ACC112 (cell line): ENCODE data around the gene IL1R2.
"Not testable (repeated sequence)": the region's sequence is repeated elsewhere in the genome, so short reads cannot be mapped to it uniquely, and the experiment has no call there.

Experiments used
- H2AFZ ChIP-seq: fragments of 200-600 bp; sonication (generic); one replicate; pipeline ENCODE4 v1.6.0; 2017; ENCODE audit warnings: antibody characterized with exemption, low read length; ENCODE audit not compliant: unreplicated experiment
- H3K27ac ChIP-seq: fragments of 200-600 bp; sonication (generic); 2 replicates; pipeline ENCODE4 v1.5.1; 2014; ENCODE audit warnings: low read depth, mild to moderate bottlenecking, antibody characterized with exemption, low read length, moderate library complexity
- H3K27me3 ChIP-seq: fragments of 200-600 bp; sonication (generic); 2 replicates; pipeline ENCODE4 v1.6.1; 2014; ENCODE audit warnings: mild to moderate bottlenecking, antibody characterized with exemption, low read length, moderate library complexity, mixed read lengths; ENCODE audit not compliant: insufficient read depth
- H3K36me3 ChIP-seq: fragments of 200-600 bp; sonication (generic); 2 replicates; pipeline ENCODE4 v1.6.1; 2016; ENCODE audit warnings: mild to moderate bottlenecking, antibody characterized with exemption, low read length, moderate library complexity, mixed read lengths; ENCODE audit not compliant: insufficient read depth
- H3K4me1 ChIP-seq: fragments of 200-600 bp; sonication (generic); one replicate; pipeline ENCODE4 v1.6.1; 2016; ENCODE audit warnings: low read length, mixed read lengths; ENCODE audit not compliant: insufficient read depth, unreplicated experiment, control insufficient read depth
- H3K4me3 ChIP-seq: fragments of 200-600 bp; sonication (generic); 2 replicates; pipeline ENCODE4 v1.5.1; 2014; ENCODE audit warnings: mild to moderate bottlenecking, low read depth, low read length
- H3K79me2 ChIP-seq: fragments of 200-600 bp; sonication (generic); one replicate; pipeline ENCODE4 v1.6.0; 2016; ENCODE audit warnings: low read length; ENCODE audit not compliant: control insufficient read depth, unreplicated experiment, insufficient read depth

Gene IL1R2

GRCh38 chr2:102062802-102063201 lies 71.0 kb downstream of the IL1R2 start:
- Histone ChIP-seq H3K27me3 (no peaks in the 10 kb centered on the region), H2AFZ (peak overlapping the region; percentile 0), H3K79me2 (no peaks in the 10 kb centered on the region), H3K4me1 (peaks cover 51% of the 10 kb centered on the region), H3K27ac (peak overlapping the region; percentile 100), H3K4me3 (no peak overlapping the region), H3K36me3 (no peaks in the 10 kb centered on the region; the same call in 1 of the 2 replicates)

GRCh38 chr2:102063487-102063911 lies 71.7 kb downstream of the IL1R2 start:
- no peaks in the 10 kb centered on the region; the same call in 1 of the 2 replicates for H3K36me3 ChIP-seq
- H3K79me2 ChIP-seq, result no peaks in the 10 kb centered on the region
- H3K27ac ChIP-seq, result peak overlapping the region; percentile 100
- H2AFZ ChIP-seq, result no peak overlapping the region
- H3K27me3 ChIP-seq, result no peaks in the 10 kb centered on the region
- no peak overlapping the region for H3K4me3 ChIP-seq
- H3K4me1 ChIP-seq, result peaks cover 51% of the 10 kb centered on the region

- H2AFZ ChIP-seq, result no peak overlapping the region
- H3K4me3 ChIP-seq, result peak overlapping the region; percentile 62
- H3K27me3 ChIP-seq, result no peaks in the 10 kb centered on the region
- no peaks in the 10 kb centered on the region; the same call in 1 of the 2 replicates for H3K36me3 ChIP-seq
- peaks cover 54% of the 10 kb centered on the region for H3K4me1 ChIP-seq
- H3K27ac ChIP-seq, result peak overlapping the region; percentile 100
- H3K79me2 ChIP-seq, result no peaks in the 10 kb centered on the region
These were observed 72.3 kb downstream of the IL1R2 start for GRCh38 chr2:102063941-102064678.

GRCh38 chr2:102064679-102065674 lies 73.2 kb downstream of the IL1R2 start:
- H3K4me1 ChIP-seq, result peaks cover 62% of the 10 kb centered on the region
- H3K27ac ChIP-seq, result peak overlapping the region; percentile 100
- no peaks in the 10 kb centered on the region; the same call in 1 of the 2 replicates for H3K36me3 ChIP-seq
- H3K4me3 ChIP-seq, result peak overlapping the region; percentile 62
- H3K27me3 ChIP-seq, result no peaks in the 10 kb centered on the region
- H2AFZ ChIP-seq, result no peak overlapping the region
- no peaks in the 10 kb centered on the region for H3K79me2 ChIP-seq

- Histone ChIP-seq H3K4me1 (peaks cover 67% of the 10 kb centered on the region), H2AFZ (no peak overlapping the region), H3K79me2 (no peaks in the 10 kb centered on the region), H3K27me3 (no peaks in the 10 kb centered on the region), H3K27ac (peak overlapping the region; percentile 100), H3K4me3 (peak overlapping the region; percentile 62; the same call in 1 of the 2 replicates), H3K36me3 (no peaks in the 10 kb centered on the region; the same call in 1 of the 2 replicates)
These were observed 74.0 kb downstream of the IL1R2 start for GRCh38 chr2:102065675-102066252.

GRCh38 chr2:102066554-102066953 lies 74.8 kb downstream of the IL1R2 start:
- H3K79me2 ChIP-seq, result peaks cover 5% of the 10 kb centered on the region
- H3K27ac ChIP-seq, result peak overlapping the region; percentile 100
- H3K4me3 ChIP-seq, result no peak overlapping the region
- H3K36me3 ChIP-seq, result no peaks in the 10 kb centered on the region; the same call in 1 of the 2 replicates
- no peak overlapping the region for H2AFZ ChIP-seq
- H3K27me3 ChIP-seq, result no peaks in the 10 kb centered on the region
- H3K4me1 ChIP-seq, result peaks cover 69% of the 10 kb centered on the region

- Histone ChIP-seq H3K4me1 (peaks cover 70% of the 10 kb centered on the region), H3K79me2 (peaks cover 21% of the 10 kb centered on the region)
- not testable (repeated sequence) for H3K27me3 ChIP-seq, H3K4me3 ChIP-seq, H3K27ac ChIP-seq, H3K36me3 ChIP-seq, H2AFZ ChIP-seq
These were observed 76.4 kb downstream of the IL1R2 start for GRCh38 chr2:102068126-102068525.

- H2AFZ ChIP-seq, result peak overlapping the region; percentile 28
These were observed 77.7 kb downstream of the IL1R2 start for GRCh38 chr2:102069311-102069974.

GRCh38 chr2:102070058-102070642 lies 78.4 kb downstream of the IL1R2 start:
- peak overlapping the region; percentile 95 for H3K27ac ChIP-seq
- peaks cover 3% of the 10 kb centered on the region; the same call in 1 of the 2 replicates for H3K36me3 ChIP-seq
- H3K4me1 ChIP-seq, result peaks cover 62% of the 10 kb centered on the region
- no peaks in the 10 kb centered on the region for H3K27me3 ChIP-seq
- peak overlapping the region; percentile 67 for H3K4me3 ChIP-seq
- H2AFZ ChIP-seq, result peak overlapping the region; percentile 28
- peaks cover 33% of the 10 kb centered on the region for H3K79me2 ChIP-seq

More at GRCh38 chr2:102069311-102069974, 77.7 kb downstream of the IL1R2 start:
- peaks cover 33% of the 10 kb centered on the region for H3K79me2 ChIP-seq
- no peaks in the 10 kb centered on the region for H3K27me3 ChIP-seq
- no peaks in the 10 kb centered on the region; the same call in 1 of the 2 replicates for H3K36me3 ChIP-seq
- peak overlapping the region; percentile 67 for H3K4me3 ChIP-seq
- peak overlapping the region; percentile 95 for H3K27ac ChIP-seq
- H3K4me1 ChIP-seq, result peaks cover 67% of the 10 kb centered on the region
